Muscle of arm (tissue), 12 donors: Measurements from ENCODE around the gene SIAE. TPM values are rescaled to one million over a fixed set of nuclear protein-coding genes. Genes with fewer than 3 reads are reported as not detected.
"Not testable (repeated sequence)": the region's sequence is repeated elsewhere in the genome, so short reads cannot be mapped to it uniquely, and the experiment has no call there.

Experiments used
- DNase-seq: peaks from one replicate; pipeline ENCODE4 v3.0.0-alpha.2; 2013
- polyA plus RNA-seq, 12 donors: library from polyadenylated mRNA; unstranded; fragments of 120-200 nt; gene quantifications; one replicate each; pipeline ENCODE4 v1.2.1, GENCODE V29; 2013; ENCODE audit not compliant: insufficient read length in 12 of 12

Gene SIAE
- polyA plus RNA-seq, 12 donors: 4.7 to 23.3 (median 7.2) TPM; not detected in 1

DNA sequence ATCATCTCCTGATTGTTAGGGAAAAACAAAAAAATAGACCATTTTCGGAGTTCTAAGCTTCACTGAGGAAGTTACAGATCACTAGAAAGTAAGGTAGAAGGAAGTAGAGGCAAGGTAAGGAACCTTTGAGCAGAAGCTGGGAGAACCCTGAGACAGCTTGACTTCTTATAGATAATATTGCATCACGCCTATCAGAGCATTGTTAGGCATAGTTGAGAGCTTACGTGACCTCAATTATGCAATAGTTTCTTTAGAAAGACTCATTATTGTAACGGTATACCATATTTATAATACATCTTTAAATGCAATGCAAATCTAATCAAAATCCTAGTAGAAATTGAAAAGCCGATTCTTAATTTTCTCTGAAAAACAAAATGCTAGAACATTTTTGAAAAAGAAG, 46.0 kb downstream of the SIAE start:
- DNase-seq: no peak

DNA sequence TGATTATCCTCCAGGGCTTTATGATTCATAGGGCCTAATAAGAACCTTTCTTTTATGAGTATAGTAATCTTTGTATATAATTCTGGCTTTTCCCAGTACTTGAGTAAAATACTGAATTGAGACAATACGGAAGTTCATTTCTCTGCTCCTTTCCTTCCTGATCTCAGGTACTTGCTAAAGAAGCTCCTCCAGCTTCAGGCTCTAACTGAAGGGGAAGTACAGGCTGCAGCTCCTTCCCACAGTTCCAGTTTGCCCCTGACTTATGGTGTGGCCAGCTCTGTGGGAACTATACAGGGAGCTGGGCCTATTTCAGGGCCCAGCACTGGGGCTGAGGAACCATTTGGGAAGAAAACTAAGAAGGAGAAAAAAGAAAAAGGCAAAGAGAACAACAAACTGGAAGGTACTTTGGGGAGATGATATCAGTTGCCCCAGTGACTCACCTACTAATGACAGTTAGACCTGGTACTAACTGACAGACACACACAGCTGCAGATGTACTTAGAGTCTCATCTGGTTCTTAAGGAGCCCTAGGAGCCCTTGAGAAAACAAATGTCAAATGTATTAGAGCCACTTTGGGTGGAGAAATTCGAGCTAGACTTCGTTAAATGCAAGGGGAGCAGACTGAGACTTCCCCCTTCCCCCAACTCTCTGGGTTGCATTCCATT, 47.9 kb downstream of the SIAE start:
- DNase-seq: no peak

DNA sequence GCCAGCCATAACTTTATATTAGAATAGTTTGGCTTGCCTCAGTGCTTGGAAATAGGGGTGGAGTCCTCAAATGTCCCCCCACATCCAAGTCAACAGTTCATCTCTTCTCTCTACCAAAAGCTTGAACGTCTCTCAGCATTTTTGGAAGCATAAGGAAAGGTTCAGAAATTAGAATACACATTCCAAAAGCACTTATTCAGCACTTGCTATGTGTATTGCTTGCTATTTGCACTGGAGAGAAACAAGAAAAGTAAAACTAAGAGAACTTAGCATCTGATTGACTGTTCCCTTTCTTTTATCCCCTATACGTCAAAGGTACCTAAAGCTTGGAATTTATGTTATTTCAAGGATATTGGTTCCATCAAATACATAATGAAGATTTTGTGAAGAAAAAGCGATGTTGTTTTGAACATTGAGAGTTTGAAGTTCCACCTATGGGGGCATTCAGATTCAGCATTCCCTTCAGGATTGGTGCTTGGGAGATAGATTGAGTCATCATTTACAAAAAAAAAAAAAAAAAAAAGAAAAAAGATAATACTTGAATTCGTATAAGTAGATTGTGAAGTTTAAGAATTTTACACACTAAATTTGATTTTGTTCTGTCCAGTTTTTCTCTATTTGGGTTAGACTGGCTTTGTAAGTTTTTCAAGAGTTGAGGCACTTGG, 49.5 kb downstream of the SIAE start:
- no peak for DNase-seq

DNA sequence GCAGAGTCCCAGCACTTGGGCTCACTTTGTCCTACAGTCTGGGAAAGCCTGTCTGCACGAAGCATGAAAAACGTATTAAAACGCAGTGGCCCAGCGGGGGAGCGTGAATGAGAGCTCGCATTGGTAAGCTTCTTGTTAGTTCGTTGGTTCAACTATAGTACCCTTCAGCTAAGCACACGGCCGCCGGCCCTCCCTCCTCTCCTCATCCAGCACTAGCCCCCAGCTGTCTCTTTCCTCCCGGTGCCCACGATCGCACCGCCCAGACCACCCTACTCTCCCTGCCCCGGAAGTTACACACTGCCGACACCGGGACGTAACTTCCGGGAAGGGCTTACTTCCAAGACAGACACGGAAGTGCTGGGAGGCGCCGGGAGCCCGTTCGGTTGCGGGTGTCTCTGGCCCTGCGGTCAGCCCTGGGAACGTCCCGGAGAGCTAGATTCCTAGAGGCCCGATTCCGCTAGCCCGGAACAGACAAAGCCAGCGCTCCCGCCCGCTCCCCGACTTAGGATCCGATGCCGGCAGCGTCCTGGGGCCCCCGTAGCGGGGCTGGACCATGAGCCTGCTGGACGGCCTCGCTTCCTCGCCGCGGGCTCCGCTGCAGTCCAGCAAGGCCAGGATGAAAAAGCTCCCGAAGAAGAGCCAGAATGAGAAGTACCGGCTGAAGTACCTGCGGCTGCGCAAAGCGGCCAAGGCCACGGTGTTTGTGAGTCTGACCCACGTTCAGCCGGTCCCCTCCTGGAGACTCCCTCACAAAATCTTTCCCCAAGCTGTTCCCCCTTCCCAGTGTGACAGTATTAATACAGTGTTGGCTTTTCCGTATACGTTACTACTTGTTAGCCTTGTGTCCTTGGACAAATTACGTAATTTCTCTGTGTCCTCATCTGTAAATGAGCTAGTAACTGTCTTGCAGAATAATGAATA, 50.7 kb downstream of the SIAE start, which contains the start of gene TBRG1:
TBRG1 (plus strand) TSS at position 334 of the 921 bp plus-strand sequence; CDS start at position 554, 220 bp downstream.
- DNase-seq: peak; percentile 95

DNA sequence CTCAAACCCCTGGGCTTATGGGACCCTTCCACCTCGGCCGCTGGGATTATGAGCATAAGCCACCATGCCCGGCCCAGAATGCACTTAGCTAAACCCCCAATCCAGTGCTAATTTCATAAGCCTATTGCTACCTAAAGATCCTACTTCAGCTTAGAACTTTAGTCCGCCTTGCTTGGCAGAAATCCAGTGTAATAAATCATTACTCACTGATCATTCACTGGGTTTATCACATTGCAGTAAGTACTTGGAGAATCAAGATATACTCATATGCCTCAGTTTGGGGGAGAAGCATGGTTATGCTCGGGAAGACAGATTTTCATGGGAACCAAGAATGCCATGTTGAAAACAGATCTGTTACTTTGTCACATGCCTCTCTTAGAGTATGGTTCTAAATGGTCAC, 54.7 kb downstream of the SIAE start:
- no peak for DNase-seq

DNA sequence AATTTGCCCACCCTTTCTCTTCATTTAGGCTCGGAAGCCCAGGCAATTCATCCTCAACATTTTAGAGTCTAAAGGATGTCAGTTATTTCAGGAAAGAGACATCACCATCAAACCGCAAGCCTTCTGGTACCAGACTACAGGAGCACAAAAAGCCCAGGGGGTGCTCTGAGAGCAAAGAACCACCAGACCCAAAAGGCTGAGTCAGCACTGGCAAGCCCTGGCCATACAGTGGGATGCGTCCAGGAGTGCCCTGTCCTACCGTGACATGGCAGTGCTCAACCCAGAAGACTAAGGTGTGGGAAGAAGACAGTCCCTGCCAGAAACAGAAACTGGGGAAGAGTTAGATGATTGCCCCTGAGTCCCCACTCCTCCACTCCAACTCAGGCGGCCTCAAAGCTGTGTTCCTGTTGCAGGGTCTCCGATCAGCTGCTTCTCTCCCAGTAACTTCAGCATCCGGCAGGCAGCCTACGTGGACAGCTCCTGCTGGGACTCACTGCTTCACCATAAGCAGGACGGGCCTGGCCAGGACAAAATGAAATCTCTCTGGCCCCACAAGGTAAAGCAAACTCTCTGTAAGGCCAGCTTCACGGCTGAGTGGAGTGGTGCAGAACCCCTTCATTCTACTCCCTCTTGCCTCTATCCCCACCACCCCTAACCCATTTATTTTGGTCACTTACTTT, 60.8 kb downstream of the SIAE start:
- no peak for DNase-seq

DNA sequence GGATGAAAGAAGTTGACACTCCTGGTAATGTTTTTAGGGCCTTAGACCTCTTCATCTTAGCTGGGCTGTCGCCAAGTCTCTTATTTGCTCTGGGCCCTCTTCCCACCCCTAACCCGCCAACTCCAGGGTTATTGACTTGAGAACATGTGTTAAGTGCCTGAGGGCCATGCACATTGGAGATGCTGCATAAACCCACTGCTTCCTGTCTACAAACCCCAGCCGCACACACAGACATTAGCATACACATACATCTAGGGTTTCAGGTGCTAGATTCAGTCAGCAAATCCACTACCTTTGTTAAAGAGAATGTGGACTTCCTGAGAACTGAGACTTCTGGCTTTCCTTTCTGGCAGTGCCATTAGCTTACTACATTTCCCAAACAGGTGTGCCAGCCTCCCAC, 61.5 kb downstream of the SIAE start:
- no peak for DNase-seq

DNA sequence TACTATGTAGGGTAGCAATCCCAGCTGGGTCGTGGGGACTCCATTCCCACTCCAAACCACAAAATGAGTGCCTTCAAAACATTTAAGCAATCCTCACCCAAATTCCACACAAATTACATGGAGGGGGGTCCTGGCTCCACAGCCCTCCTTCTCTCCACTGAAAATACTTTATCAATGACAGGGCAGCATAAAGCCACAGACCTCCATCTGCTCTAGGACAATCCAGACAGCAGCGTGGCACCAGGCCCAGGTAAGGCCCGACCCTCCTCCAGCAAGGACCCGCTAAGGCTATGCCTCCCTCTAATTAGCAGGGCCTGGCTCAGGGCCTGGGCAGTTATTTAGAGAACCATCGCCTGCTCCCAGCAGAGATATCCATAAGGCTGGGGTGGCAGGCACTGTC, 62.5 kb downstream of the SIAE start, which contains the start of gene PANX3:
PANX3 (plus strand) TSS at position 365 of the 400 bp plus-strand sequence. CDS start 129 bp downstream, outside the sequence.
- DNase-seq: no peak

DNA sequence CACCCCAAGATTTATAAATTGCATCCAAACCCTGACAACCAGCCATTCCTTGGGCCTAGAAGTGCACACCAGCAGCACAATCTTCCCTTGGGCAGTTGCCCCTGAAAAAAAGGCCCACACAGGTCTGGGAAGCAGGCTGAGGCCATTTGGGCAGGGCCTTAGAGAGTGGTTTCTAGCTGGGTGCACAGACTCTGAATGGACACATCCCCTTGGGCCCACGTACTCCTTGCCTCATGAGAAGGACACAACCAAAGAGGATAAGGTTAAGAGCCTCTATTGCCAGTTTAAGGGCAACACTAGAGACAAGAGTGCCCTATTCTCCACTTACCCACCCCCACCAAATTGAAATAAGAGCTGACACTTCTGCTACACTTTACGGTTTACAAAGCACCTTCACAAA, 63.2 kb downstream of the SIAE start:
- DNase-seq: no peak

DNA sequence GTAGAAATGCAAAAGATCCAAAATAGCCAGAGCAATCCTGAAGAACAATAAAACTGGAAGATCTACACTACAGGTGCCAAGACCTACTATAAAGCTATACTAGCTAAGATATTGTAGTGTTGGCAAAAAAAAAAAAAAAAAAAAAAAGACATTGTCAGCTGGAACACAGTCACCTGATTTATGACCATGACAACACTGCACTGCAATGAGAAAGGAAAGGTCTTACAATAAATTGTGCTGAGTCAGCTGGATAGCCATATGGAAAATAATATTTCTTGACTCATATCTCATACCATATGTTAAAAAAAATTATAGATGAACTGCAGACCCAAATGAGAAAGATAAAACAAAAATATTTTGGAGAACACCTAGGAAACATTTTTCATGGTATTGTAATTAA, 65.4 kb downstream of the SIAE start:
- DNase-seq: no peak

DNA sequence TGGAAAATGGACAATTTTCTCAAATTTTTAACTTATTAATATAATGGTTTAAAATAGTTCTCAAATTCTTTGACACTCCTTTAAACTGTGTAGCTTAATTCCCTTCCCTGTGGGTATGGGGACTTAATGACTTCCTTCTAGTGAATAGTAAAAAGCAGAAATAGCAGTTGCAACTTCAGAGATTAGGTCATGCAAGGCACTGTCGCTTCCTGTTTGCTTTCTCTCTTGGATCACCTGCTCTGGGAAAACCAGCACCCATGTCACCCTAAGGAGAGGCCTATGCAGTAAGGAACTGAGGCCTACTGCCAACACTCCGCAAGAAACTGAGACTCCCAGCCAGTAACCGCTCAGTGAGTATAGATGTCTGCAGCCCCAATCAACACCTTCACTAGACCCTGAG, 67.8 kb downstream of the SIAE start:
- no peak for DNase-seq

DNA sequence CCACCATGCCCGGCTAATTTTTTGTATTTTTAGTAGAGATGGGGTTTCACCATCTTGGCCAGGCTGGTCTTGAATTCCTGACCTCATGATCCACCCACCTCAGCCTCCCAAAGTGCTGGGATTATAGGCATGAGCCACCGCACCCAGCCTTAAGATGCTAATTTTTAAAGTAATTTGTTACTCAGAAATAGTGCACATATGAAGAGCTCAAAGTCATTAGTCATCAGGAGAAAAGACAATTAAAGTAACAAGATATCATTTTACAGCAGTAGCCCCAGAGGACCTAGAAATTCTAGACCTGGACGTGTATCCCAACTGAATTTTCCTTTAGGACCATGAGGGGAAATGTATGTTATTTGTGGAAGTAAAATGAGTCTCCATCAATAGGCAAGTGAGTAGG, 70.8 kb downstream of the SIAE start:
- DNase-seq: not testable (repeated sequence)

DNA sequence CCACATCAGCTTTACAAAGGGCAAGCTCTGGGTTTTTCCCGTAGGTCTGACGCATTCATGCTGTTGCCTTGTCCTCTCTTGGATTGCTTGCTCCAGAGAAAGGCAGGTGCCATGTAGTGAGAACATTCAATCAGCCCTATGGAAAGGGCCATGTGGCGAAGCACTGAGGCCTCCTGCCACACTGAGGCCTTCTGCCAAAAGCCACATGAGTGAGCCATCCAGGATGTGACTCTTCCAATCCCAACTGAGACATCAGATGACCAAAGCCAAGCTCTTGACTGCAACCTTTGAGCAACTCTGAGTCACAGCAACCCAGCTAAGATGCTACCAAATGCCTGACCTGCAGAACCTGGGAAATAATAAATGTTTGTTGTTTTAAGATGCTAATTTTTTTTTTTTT, 71.3 kb downstream of the SIAE start:
- no peak for DNase-seq

DNA sequence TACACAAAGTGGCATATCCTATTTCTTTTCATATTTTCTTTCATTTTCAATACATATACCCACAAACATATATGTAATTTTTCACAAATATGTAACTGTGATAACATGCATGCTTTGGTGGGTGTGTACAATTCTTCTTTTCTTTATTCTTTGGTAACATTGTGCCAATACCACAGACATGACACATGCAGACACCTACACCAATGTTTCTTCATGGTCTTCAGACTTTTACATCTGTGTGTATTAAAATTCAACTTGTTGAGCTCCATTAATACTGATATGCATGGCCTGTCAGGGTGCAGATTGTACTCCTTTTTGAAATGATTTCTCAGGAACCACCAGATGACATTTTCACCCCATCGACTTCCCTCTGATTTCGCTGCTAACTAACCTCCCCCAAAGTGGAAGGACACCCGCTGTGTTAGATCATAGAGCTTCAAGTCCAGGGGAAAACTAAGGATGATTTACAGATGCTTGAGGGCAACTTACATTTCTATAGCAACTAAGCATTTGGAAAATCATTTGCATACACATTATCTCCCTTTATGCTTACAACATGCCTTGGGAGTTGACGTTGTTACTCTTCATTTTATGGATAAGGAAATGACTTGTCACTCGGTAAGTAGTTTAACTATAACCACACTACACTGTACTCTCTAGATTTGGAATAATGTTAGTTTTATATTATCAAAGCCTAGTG, 72.8 kb downstream of the SIAE start:
- DNase-seq: no peak

DNA sequence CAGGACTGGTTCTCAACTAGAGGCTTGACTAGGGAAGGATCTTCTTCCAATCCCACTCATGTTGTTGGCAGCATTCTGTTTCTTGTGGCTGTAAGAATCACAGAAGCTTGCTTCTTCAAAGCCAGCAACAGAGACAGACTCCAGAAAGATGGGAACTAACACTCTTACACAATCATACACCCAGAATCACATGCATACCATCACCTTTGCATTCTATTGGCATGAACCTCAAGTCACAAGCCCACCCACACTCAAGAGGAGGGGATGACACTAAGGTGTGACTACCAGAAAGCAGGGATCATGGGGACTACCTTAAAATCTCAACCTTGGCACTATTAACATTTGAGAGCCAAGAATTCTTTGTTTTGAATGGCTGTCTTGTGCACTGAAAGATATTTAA, 75.9 kb downstream of the SIAE start:
- DNase-seq: no peak

DNA sequence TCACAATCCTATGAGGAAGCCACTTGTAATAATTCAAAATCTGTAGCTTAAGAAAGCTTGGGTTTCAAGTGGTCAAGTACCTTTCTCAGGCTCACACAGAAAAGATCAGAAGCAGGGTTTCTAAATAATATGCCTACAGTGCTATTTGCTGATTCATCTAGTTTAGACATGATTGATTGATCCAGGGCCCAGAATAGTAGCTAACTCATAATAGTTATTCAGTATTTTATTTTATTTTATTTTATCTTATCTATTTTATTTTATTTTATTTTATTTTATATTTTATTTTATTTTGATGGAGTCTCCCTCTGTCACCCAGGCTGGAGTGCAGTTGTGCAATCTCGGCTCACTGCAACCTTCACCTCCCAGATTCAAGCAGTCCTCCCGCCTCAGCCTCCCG, 78.2 kb downstream of the SIAE start:
- no peak for DNase-seq

DNA sequence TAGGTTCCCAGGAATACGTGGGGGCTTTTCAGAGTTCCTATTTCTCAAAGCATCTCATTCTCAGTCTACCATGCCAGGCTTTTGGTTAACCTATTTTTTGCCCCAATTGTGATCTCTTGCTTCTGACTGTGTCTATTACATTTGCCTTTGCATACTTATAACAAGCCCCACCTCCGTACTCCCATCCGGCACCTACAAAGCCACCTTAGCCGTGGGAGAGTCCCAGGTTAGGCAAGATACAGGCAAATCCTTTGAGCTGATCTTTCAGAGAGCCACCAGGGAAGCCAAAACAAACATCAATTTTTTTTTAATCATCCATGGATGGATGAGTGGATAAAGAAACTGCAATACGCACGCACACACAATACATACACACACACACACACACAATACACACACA, 80.9 kb downstream of the SIAE start:
- DNase-seq: no peak

DNA sequence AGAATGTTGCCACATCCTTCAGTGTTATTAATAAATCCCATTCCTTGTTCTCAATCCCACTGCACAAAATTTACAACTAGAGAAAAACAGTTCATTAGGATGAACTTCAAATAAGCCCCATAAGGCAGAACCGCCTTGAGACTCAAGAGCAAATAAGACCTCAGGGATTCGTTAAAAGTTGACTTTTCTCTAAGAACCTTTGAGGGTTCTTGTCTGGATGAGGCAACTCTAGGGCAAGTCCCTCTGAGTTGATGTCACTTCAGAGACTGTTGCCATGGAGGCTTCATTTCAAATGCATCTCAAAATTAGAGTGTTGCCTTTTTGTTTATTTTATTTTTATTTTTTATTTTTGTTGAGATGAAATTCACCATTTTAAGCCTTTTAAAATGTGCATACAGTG, 82.1 kb downstream of the SIAE start:
- no peak for DNase-seq

DNA sequence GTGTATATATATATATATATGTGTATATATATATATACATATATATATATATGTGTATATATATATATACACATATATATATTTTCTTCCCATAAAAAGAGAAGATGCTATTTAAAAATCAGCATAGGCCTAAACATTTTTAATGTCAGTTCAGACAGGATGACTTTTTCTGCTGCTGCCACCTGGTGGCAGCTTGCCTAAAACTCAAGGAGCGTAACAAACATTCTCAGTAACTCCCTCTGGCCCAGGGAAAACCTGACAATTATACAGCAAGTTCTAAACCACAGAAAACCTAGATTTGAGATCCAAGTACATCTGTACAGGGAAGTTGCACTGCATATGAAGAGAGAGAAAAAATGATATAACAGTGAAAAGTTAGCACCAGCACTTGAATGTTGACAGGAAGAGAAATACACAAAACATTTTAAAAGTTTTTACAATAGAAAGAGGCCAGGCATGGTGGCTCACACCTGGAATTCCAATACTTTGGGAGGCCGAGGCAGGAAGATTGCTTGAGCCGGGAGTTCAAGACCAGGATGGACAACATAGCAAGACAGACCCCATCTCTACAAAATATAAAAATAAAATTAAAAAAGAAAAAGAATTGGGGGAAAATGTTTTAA, 87.2 kb downstream of the SIAE start:
- peak; percentile 69 for DNase-seq

DNA sequence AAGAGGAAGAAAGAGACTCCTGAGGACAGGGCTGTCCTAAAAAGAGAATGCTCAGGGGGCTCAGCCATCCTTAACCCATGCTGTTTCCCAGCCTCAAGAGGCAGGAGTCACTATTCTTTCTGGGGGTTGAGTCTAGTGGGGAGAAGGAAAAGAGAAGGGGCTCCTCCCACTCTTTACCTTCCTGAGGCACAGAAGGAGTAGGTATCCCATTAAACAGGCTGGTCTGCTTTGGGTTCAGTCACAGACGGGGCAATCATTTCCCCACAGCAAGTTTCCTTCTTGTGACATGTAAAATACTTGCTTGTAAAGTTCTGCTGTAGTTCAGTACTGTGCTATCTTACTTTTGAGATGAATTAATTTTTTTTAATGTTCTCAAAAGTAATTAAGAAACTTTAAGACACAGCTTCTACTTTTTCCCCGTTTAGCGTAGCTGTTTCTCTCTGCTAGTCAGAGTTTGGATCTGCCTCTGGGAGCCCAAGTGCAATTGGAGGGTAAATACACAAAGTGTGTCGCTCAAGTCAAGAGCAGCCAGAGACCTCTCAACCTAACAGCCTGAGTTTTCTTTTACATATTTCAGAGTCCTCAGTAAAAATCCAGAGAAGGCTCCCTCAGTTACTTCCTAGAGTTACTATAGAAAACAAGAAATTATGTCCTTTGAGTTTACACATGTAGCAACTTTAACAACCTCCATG, 88.7 kb downstream of the SIAE start:
- DNase-seq: no peak
